C1 segment of cervical spinal cord (tissue), 14 donors: Measurements from ENCODE around the gene PTPRD.

Source experiments
- DNase-seq, 14 donors: peaks; one replicate each; lab custom pipeline; 2025; lab: John Stamatoyannopoulos, UW

Gene PTPRD

DNA sequence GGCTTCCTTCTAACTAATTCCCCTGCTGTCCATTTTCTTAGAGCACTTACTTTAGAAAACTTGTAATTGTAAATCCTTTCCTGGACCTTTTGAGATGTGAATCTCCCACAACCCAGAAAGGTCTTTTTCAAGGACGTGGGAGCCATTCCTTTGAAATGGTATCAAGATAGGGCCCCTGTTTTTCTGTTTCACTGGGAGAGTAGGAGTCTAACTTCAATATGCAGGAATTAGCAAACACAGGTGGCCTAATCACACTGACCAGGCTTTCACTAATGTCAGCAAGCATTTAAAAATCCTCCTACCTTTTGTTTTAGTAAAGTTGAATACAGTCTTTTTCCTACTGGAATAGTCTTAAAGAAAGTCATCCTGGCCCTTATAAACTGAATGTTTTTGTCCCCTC lies 558.3 kb downstream of the PTPRD start:
- DNase-seq = no peak

DNA sequence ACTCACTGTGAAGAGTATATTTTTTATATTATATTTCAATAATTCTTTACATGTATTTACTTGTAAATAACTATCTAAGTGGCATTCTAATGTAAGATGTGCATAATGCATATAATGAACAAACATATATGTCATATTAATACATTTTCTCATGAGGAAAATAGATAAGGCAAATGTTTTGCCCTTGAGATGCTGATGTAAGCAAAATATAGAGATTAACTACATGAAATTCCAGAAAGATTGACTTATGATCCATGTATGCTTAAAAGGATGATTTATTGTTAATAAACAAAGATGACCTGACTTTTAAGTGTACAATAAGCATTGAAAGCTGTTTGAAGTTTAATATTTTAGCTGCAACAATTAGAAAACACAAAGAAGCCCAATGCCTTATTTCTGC lies 559.9 kb downstream of the PTPRD start:
- DNase-seq = no peak

DNA sequence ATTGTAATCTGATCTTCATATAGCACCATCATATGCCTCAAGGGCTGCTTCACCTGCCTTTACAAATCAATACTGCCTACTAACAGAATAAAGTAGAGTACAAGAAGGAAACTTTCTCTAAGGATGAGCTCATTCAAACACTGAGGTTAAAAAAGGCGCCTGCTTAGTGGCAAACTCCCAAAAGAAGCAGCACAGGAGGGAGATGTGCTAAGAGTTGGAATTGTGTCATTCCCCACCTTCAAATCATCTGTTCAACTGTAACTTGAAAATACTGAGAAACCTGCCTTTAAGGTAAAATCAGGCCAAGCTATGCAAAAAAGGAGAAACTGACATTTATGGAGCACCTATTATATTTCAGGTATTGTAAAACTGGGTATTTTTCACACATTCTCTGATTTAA lies 560.6 kb downstream of the PTPRD start:
- DNase-seq = no peak

DNA sequence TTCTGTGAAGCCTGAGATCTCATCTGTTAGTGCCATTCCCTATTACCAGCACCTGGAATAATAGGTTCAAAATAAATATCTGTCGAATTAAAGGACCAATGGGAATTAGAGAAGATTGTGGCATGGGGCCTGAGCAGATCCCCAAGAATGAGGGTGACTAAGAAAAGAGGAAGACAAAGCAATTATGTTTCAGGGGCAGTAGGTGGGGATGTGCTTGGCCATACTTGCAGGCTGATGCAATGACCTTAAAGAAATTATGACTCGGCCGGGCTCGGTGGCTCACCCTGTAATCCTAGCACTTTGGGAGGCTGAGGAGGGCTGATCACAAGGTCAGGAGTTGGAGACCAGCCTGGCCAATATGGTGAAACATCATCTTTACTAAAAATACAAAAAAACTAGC lies 562.8 kb downstream of the PTPRD start:
- no peak for DNase-seq

DNA sequence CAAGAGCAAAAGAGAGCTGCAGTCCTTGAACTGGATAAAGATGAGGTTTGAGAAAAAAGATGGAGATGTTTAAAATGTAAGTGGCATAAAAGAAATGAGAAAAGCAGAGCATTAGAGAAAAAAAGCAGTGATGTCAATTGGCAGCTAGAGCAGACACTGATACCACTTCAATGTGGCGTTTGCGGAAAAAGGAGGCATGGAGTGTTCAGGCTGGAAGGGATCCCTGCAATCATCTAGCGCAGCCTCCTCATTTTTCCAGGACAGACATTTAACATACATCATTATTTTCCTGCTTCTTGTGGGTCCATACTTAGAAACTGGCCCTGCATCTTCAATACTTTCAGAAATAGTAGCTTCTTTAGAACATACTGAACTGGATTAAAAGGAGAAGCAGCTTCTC lies 563.8 kb downstream of the PTPRD start:
- no peak for DNase-seq

DNA sequence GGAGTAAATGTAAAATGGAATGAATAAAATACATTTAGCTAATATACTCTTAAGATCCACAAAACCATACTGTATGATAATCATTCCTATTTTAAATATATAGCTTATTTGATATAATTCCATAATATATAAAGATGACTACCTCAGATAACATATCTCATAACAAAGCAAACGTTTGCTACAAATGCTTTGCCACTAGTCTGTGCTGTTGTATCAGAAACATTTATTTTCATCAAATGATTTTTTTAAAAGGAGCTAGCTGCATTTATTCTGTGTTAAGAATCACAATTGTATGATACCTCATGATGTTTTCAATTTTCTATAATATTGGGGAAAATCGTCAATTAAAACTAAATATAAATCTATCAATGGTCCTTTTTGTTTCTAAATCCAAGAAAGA lies 567.2 kb downstream of the PTPRD start:
- no peak for DNase-seq

DNA sequence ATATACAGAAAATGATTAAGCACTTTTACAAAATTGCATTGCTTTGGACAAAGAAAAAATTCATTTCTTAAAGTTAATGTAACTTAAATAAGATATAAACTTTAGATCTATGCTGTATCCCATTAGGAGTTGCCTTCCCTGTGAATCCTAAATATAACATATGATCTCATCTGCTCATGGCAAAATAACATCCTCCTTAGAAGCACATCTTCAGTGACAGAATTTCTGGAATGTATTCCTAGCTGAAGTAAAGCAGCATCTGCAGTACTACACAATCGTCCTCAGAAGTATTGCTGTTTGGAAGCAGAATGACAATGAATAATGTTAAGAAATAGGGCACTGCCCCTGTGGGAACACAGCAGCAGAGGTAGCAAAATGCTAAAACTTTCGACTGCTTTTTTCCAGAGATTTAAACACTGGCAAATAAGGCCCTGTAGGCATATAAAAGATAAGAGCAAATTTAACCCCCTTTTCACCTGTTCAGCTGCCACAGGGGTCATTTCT lies 571.0 kb downstream of the PTPRD start:
- DNase-seq = no peak

DNA sequence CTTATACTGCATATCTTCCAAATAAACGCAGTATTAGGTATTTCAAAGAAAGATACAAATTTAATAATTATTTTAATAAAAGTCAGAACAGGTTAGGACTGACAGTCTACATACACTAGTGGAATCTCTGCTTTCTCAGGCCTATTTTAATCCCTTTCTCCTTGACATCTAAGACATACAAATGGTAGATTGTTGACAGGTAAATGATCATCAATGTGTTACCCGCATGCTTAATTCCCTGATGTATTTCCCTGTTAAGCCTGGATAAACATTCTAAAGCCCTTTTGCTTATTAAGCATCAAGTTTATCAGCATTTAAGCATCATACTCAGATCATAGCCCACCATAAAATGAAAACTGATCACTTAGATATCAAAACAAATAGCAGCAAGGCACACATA lies 576.7 kb downstream of the PTPRD start:
- DNase-seq = no peak

DNA sequence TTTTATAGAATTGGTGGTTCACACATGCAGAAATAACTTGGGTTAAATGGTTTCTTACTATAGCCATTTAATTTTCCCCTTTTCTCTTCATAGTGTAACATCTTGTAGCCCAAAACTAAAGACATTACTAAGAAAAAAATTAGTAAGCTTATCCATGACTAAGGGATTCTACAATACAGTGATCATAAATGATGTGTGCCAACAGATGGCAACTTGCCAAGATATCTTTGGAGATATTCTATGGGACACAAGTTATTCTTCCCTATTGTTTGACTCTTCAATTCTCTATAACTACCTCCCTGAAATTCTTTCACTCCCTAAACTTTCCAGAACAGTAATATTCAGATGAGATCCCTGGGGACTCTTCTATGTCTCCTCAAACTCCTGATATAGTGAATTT lies 580.6 kb downstream of the PTPRD start:
- no peak for DNase-seq

DNA sequence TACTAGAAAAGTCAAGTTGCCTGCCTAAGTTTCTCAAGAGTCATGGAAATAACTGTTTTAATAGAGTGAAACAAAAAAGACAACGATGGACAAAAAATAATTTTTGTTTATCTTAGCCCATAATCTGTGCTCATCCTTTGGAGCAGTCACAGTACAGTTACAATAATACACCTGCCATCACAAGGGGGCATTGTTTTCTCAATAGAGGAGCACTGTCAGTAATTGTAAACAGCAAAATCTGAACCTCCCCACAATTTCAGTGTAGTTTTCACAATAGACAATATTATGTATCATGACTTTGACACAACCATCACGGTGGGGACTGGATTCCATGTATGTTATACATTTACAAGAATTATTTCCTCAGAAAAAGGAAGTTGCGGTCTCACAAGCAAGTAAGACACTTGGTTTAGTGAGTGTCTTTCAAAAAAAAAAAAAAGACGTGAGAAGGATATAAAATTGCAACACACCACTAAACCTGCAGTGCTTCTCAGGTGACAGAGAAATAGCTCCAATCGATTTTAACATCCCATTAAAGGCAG lies 586.3 kb downstream of the PTPRD start:
- no peak for DNase-seq

DNA sequence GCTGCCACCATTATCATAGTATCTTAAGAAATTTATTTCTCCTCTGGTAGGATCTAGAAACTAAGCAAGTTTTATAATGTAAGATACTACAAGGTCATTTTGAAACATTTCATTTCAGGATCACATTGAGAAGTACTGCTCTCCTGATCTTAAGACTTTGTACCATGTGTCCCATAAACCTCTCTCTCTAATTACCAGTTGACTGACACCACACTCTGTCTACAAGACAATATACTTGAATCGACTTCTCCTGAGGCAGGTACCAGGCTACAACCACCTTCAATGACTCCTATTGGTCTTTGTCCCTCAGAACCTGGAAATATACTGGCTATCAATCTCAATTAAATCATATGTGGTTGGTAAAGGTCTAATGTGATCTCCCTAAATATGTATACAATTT lies 597.0 kb downstream of the PTPRD start:
- no peak for DNase-seq

DNA sequence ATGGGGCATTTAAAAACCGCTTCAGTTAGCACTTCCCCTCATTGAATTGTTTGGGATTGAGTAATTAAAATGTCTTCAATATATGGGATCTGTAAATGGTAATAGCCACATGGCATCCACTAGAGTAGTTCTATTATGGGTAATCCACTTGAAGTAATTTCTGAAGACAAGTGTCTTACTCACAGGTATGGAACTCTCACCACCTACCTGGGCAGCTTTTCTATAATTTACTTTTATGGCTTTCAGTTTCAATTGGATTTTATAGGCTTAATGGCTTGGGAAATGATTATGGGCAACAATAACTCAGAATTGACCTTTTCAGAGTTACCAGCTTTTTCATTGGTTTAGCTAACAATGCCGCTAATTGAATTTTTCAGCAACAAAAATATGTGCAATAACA lies 597.9 kb downstream of the PTPRD start:
- DNase-seq = no peak

DNA sequence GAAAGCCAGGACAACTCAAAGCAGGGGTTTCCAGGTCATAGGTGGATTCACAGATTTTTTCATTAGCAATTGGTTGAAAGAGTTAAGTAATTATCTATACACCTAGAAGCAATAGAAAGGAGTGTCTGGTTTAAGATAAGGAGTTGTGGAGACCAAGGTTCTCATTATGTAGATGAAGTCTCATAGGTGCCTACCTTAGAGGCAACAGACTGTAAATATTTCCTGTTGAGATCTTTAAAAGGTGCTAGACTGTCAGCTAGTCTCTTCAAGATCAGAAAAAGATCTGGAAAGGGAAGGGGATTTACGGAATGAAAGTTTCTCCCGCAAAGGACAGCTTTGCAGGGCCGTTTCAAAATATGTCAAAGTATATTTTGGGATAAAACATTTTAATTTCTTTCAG lies 603.4 kb downstream of the PTPRD start:
- no peak for DNase-seq

DNA sequence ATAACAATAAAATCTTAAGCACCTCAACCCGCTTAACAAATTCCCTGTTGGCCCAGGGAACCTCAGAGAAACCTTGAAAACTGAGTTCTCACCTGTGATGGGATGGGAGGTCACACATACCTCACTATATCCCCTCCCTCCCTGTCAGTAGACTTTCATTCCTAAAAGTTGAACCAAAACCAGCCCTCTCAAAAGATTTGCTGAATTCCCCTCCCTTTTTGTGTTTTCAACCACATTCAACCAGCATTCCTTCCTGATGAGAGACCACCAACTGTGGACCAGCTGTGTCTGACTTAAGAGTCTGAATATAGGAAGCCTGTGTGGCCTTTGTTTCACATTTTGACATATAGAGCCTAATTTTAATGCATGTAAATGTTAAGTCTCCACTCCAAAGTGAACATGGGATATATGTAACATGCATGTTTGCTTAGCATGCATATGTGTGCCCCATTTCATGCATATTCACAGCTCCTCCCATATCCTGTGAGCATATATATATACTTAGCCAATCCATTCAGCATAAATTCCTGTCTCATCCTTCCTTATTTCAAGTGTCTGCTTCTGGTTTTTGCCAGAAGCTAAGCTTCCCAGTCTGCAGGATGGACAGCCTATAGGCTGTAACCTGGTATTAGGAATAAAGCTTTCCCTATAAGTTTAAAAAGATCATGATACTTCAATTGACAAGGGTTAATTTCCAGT lies 604.6 kb downstream of the PTPRD start:
- no peak for DNase-seq

DNA sequence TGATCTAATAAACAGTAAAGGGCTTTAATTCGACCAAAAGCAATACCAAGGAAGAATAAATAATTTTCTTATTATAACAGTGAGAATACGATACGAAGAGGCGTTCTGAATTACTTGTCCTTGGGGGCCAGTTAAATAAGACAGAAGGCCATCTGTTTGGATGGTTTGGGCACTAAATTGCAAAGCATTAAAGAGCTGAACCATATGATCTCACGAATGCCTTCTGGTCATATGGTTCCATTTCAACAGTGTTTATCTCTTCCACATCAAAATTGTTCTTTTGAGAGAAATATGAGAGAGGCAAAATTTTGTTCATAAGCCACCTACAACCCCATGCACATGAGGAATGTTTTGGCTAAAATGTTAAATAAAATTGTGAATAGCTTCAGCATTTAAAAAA lies 605.4 kb downstream of the PTPRD start:
- no peak for DNase-seq

DNA sequence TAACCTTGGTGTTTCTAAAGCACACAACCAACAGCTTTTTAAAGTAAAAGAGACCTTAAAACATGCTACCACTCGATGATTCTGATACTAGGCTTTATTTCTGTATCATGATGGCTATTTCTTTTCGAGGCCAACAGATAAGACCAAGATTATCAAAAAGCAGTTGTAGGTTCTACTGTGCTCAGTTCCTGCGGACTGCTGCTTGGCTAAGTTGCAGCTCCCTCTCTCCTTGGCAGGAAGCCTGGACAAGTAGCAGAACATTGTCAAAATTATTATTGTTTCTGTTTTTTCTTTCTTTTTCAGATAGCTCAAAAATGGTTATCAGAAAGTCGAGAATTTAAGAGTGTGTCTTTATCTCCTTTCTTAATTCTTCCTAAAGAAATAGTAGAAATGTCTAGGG lies 607.6 kb downstream of the PTPRD start:
- DNase-seq = no peak

DNA sequence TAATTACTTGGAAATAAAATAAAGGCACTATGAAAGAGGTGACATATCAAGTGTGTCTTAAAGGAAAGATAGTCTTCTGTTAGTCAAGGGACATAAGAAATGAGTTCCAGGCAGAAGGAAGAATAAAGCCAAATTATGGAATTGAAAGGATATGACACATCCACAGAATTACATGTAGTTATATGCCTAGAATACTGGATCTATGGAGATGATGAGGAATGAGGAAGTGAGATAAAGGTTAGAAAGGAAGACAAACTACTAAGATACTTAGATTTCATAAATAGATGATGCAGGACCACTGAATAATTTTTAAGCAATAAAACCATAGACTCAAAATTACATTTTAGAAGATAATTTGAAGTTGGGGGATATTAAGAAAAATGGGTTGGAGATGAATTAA lies 609.8 kb downstream of the PTPRD start:
- no peak for DNase-seq

DNA sequence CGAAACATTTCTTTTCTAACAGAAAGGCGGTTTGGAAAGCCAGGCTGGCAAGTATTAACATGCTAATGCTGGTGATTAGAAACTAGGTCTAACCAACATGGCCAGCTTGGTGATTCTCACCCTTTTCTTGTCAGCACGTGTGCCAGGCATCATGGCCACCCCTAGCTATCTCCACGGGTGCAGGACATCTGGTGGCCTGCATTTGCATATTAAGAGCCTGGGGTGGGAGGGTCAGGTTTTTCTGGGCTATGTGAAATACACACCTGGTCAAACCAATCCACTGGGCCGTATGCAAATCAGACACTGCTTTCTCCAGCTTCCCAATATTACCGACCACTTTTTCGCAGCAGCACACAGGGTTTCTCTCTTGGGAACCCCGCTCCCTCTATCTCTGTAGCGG lies 612.1 kb downstream of the PTPRD start:
- no peak for DNase-seq

DNA sequence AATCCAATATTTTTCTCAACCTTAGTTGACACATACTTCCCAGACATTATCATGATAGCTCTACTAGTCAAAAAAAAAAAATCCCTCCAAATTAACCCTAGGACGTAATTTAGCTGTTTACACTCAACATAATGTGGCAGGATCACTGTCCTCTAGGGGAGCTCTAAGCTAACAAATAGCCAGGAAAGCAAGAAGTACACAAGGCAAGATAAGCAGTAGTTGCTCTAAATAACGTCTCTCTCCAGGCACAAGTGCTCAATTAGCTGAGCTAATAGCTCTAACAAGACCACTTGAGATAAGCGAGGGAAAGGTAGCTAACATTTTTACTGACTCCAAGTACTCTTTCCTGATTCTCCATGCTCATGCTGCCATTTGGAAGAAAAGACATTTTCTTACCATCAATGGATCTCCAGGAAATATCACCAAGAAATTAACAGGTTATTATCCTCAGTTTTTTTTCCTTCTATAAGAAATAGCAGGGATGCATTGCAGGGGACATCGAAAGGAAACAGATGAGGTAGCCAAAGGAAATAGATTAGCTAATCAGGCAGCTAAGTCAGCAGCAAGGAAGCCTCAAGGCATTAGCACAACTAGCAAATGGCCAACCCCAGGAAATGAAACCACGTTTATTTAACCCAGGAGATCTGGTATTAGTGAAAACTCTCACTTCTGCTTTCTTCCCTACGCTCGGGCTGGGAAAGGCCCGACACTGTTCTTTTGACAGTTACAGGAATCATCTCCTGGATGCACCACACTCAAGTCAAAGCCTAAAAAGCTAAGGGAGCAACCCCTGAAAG lies 614.1 kb downstream of the PTPRD start:
- no peak for DNase-seq

DNA sequence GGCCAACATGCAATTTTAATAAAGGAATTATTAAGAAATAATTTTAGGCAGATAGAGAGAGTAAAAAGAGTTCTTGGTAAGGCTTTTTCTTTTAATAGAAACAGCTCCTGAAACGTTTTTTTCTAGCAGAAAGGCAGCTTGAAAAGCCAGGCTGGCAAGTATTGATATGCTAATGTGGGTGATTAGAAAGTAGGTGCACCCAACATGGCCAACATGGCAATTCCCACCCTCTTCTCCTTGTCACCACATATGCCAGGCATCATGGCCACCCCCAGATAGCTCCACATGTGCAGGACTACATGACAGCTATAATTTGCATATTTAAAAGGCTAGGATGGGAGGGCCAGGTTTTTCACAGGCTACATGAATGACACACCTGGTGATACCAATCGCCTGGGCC lies 615.2 kb downstream of the PTPRD start:
- DNase-seq = no peak

DNA sequence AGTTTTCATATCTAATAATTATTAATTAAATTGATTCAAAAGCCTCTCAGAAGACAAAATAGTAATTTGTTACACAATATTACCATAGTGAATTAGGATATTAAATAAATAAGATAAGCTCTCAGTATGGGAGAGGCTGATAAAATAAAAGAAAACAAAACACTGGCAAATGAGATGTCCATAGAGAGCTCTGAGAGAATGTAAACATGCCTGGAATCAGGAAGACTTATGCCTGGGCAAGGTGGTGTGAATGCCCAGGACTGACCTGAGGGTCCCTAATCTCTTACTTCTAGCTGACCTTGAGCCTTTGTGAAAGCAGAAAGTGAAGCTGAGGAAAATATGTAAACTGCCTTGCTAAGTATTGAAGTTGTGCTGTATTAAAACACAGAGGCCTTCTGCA lies 616.5 kb downstream of the PTPRD start:
- DNase-seq = no peak

DNA sequence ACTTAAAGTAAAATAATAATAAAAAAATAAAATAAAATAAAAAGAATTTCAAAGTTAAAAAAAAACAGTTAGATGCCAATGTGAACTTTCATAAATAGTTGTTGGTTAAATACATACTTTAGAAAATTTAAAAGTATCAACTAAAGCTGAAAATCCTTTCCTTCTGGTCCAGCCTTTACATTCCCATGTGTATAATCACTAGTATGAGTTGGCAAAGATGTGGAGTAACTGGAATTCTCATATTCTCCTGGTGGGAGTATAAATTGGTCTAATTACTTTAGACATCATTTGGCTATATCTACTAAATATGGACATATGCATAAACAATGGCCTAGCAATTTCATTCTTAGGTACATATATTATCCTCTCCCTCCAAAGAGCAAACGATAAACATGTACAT lies 619.9 kb downstream of the PTPRD start:
- no peak for DNase-seq

DNA sequence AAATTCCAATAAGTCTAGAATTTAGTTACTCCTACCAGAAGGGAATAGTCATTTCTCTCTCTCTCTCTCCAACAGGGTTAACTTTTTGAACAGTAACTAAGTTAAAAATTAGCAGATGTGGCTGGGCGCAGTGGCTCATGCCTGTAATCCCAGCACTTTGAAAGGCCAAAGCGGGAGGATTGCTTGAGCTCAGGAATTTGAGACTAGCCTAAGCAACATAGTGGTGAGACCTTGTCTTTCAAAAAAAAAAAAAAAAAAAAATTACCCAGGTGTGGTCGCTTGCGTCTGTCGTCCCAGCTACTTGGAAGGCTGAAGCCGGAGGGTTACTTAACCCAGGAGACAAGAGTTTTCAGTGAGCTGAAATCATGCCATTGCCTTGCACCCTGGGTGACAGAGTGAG lies 639.7 kb downstream of the PTPRD start:
- DNase-seq = no peak
